Stomach smooth muscle (tissue), 2 donors: ENCODE measurements around the gene FBXL7.

Experiments
- H3K27ac ChIP-seq: one replicate; pipeline ENCODE4 v1.7.0; 2013; ENCODE audit warnings: mild to moderate bottlenecking, low read length, inconsistent platforms
- H3K27me3 ChIP-seq, 2 donors: one replicate each; pipeline ENCODE4 v1.7.0; 2013; ENCODE audit warnings: low read length in 2 of 2; ENCODE audit not compliant: insufficient read depth in 2 of 2, control insufficient read depth in 1 of 2
- H3K36me3 ChIP-seq, 2 donors: one replicate each; pipeline ENCODE4 v1.7.0; 2013; ENCODE audit warnings: low read length in 2 of 2; ENCODE audit not compliant: control insufficient read depth in 2 of 2, insufficient read depth in 2 of 2
- H3K4me1 ChIP-seq: one replicate; pipeline ENCODE4 v1.7.0; 2013; ENCODE audit warnings: low read length; ENCODE audit not compliant: control insufficient read depth, insufficient read depth
- H3K4me3 ChIP-seq, 2 donors: one replicate each; pipeline ENCODE4 v1.7.0; 2013; ENCODE audit warnings: low read length in 2 of 2
- H3K9ac ChIP-seq, 2 donors: one replicate each; pipeline ENCODE4 v1.7.0; 2013; ENCODE audit warnings: low read length in 2 of 2, mild to moderate bottlenecking in 1 of 2
- H3K9me3 ChIP-seq, 2 donors: one replicate each; pipeline ENCODE4 v1.7.0; 2013; ENCODE audit warnings: low read length in 2 of 2; ENCODE audit not compliant: control insufficient read depth in 2 of 2
- donor health status: healthy.
- donor health status: Pancreatic carcinoma.

Gene FBXL7

DNA sequence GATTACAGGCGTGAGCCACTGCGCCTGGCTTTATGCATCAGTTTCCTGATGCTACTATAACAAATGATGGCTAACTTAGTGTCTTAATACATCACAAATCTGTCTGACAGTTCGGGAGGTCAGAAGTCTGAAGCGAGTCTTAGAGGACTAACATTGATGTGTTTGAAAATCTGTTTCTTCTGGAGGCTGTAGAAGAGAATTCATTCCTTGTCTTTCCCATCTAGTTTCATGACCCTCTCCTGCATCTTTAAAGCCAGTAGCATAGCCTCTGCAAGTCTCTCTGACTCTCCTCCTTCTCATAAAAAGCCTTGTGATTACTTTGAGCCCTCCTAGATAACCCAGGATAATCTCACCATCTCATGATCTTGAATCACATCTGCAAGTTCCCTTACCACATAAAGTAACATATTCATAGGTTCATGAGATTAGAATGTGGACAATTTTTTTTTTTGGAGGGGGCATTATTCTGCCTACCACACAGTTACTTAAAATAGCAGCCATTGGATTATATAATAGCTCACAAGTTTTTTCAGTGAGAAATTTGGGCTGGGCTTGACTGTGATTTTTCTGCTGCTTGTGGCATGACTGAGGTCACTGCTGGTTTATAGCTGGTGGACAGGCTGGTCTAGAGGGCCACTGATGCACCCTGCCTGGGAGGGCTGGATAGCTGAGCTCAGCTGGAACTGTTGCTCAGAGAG, 134.8 kb downstream of the FBXL7 start:
- Histone ChIP-seq H3K9me3 (no peaks in the 10 kb centered on the region), H3K27me3 (no peaks in the 10 kb centered on the region), H3K27ac (no peak overlapping the region), H3K36me3 (no peaks in the 10 kb centered on the region), H3K4me3 (peak overlapping the region in 1 of 2 donors; percentile 17), H3K4me1 (peaks cover 4% of the 10 kb centered on the region), H3K9ac (no peak overlapping the region)

DNA sequence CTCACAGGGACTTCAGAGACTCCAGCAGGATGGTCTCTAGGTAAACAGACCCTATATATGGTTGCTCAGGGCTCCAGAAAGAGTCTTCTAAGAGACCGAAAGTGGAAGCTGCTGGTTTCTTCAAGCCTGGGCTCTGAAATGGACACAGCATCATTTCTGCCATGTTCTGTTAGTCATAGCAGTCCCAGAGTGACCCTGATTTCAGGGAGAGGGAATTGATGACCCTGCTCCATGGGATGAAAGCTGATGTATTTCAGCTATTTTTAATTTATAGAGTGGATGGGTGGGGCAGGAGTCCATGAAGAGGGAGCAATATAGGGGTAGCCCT, 135.3 kb downstream of the FBXL7 start:
- Histone ChIP-seq H3K9ac (no peak overlapping the region), H3K4me3 (peak overlapping the region in 1 of 2 donors; percentile 17), H3K27me3 (no peaks in the 10 kb centered on the region), H3K4me1 (peaks cover 4% of the 10 kb centered on the region), H3K9me3 (no peaks in the 10 kb centered on the region), H3K36me3 (no peaks in the 10 kb centered on the region), H3K27ac (no peak overlapping the region)

DNA sequence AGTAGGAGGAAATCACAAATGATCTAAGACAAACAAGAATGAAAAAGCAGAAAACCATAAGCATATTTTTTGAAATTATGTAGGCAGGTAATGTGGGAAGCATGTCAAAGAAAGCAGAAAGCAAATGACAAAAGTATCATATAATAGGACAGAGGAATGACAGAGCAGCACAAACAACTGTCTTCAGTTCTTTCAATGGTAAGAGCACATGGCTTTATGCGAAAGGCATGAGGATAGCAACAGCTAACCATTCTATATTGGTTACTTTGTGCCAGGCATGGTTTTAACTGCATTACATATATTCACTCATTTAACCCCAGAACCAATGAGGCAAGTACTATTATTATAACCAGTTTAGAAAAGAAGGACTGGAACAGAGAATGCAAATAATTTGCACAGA, 137.4 kb downstream of the FBXL7 start:
- Histone ChIP-seq H3K9me3 (no peaks in the 10 kb centered on the region), H3K27me3 (no peaks in the 10 kb centered on the region), H3K4me3 (no peak overlapping the region), H3K27ac (no peak overlapping the region), H3K4me1 (peaks cover 4% of the 10 kb centered on the region), H3K9ac (no peak overlapping the region), H3K36me3 (no peaks in the 10 kb centered on the region)

DNA sequence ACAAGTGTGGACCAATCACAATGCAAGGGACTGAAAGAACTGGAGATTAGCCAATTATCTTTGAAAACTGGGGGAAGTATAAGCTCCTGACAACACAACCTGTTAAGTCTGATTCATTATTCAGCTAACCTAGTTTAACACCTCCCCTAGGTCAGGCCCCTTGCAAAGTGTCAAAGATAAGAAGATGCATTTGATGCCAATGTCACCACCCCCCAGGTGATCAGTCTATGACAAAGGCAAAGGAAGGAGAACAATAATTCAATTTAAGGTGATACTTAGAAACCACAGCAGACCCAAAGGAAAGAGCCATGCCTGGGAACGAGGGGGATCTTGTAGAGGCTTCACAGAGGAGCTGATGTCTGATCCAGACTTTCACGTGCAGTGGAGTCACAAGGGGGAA, 137.9 kb downstream of the FBXL7 start:
- no peaks in the 10 kb centered on the region for H3K27me3 ChIP-seq
- no peaks in the 10 kb centered on the region for H3K36me3 ChIP-seq
- H3K4me1 ChIP-seq: peaks cover 4% of the 10 kb centered on the region
- no peak overlapping the region for H3K4me3 ChIP-seq
- no peak overlapping the region for H3K27ac ChIP-seq
- no peaks in the 10 kb centered on the region for H3K9me3 ChIP-seq
- no peak overlapping the region for H3K9ac ChIP-seq

DNA sequence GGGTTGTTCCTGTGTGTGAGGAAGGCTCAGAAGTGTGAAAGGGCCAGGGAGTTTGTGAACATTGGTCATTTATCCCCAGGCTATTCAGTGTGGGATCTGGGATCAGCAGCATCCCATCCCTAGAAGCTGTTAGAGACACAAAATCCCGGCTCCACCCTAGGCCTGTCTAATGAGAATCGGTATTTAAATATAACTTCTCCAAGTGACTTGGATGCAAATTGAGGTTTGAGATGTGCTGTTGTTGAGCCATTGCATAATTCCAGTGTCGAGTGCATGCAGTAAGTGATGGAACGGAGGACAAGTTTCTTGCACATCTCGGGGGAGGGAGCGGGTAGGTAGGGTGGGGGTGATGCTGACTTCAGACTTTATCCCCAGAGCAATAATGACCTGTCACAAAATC, 138.3 kb downstream of the FBXL7 start:
- H3K36me3 ChIP-seq: no peaks in the 10 kb centered on the region
- H3K9ac ChIP-seq: no peak overlapping the region
- no peak overlapping the region for H3K4me3 ChIP-seq
- no peaks in the 10 kb centered on the region for H3K9me3 ChIP-seq
- peaks cover 4% of the 10 kb centered on the region for H3K4me1 ChIP-seq
- no peak overlapping the region for H3K27ac ChIP-seq
- no peaks in the 10 kb centered on the region for H3K27me3 ChIP-seq

DNA sequence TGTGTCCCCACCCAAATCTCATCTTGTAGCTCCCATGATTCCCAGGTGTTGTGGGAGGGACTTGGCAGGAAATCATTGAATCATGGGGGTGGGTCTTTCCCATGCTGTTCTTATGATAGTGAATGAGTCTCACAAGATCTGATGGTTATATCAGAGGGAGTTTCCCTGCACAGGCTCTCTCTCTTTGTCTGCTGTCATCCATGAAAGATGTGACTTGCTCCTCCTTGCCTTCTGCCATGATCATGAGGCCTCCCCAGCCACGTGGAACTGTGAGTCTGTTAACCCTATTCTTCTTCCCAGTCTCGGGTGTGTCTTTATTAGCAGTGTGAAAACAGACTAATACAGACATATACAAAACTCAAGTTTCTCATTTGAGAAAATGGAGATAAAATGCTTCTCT, 139.3 kb downstream of the FBXL7 start:
- Histone ChIP-seq H3K27me3 (no peaks in the 10 kb centered on the region), H3K27ac (no peak overlapping the region), H3K4me1 (peaks cover 4% of the 10 kb centered on the region), H3K4me3 (no peak overlapping the region), H3K9ac (no peak overlapping the region), H3K36me3 (no peaks in the 10 kb centered on the region), H3K9me3 (no peaks in the 10 kb centered on the region)

DNA sequence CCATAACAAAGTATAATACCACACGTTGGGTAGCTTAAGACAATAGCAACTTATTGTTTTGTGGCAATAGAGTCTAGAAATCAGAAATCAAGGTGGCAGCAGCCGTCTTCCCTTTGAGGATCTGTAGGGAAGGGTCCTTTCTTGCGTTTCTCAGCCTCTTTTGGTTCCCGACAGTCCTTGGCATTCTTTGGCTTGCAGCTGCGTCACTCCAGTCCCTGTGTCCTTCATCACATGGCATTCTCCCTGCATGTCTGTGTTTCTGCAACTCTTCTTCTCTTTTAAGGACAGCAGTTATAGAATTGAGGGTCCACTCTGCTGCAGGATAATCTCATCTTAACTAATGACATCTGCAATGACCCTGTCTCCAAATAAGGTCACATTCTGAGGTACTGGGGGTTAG, 140.1 kb downstream of the FBXL7 start:
- H3K4me1 ChIP-seq: peaks cover 4% of the 10 kb centered on the region
- H3K27me3 ChIP-seq: no peaks in the 10 kb centered on the region
- H3K36me3 ChIP-seq: no peaks in the 10 kb centered on the region
- H3K9ac ChIP-seq: no peak overlapping the region
- no peak overlapping the region for H3K4me3 ChIP-seq
- no peaks in the 10 kb centered on the region for H3K9me3 ChIP-seq
- no peak overlapping the region for H3K27ac ChIP-seq

DNA sequence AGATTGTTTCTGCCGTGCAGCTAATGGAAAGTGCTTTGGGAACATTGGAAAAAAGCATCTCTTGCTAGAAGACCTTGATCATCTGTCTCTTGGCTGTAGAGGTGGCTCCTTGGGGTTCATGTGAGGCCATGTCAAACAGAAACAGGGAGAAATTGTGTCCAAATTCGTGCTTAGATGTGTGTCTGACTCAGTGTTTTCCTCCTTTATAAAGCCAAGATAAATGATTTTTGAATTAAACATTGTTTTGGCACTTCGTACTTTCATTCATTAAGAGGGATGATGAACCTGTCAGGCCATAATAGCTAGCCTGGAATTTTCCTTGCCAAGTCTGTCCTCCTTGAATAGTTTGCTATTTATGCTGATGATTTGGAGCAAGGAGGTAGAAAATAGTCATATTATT, 143.8 kb downstream of the FBXL7 start:
- H3K9ac ChIP-seq: no peak overlapping the region
- H3K27ac ChIP-seq: no peak overlapping the region
- no peaks in the 10 kb centered on the region for H3K27me3 ChIP-seq
- H3K9me3 ChIP-seq: no peaks in the 10 kb centered on the region
- H3K4me1 ChIP-seq: peaks cover 2% of the 10 kb centered on the region
- H3K4me3 ChIP-seq: no peak overlapping the region
- no peaks in the 10 kb centered on the region for H3K36me3 ChIP-seq

DNA sequence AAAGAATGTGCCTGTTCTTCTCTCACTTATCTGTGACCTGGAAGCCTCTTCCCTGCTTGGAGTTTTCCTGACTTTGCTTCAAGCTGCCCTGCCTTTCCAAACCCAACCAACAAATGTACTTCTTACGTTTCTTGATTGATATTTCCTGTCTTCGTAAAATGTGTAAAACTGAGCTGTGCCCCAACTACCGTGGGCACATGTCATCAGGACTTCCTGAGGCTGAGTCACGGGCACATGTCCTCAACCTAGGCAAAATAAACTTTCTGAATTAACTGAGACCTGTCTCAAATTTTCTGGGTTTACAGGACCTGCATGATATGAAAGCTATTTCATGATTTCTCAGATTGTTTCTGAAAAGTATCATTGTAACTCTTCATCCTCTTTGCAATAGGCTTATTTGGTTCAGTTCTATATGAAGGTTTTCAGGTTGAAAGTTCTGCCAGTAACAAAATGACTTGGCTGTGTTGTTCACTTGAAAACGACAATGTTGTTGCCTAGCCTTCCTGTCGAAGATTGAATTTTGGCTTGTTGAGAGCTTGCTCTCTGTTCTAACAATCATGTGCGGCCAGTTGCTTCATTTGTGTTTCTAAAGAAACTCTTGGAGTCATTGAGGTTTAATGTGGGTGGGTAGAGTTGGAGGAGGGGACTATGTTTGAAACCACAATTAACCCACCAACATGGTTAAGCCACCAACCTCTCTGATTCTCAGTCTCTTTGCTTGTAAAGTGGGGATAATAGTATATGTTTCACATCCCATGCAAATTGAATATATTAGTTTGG, 145.6 kb downstream of the FBXL7 start:
- no peaks in the 10 kb centered on the region for H3K27me3 ChIP-seq
- no peak overlapping the region for H3K27ac ChIP-seq
- no peaks in the 10 kb centered on the region for H3K36me3 ChIP-seq
- H3K9me3 ChIP-seq: no peaks in the 10 kb centered on the region
- no peak overlapping the region for H3K4me3 ChIP-seq
- H3K9ac ChIP-seq: no peak overlapping the region
- H3K4me1 ChIP-seq: peaks cover 2% of the 10 kb centered on the region

DNA sequence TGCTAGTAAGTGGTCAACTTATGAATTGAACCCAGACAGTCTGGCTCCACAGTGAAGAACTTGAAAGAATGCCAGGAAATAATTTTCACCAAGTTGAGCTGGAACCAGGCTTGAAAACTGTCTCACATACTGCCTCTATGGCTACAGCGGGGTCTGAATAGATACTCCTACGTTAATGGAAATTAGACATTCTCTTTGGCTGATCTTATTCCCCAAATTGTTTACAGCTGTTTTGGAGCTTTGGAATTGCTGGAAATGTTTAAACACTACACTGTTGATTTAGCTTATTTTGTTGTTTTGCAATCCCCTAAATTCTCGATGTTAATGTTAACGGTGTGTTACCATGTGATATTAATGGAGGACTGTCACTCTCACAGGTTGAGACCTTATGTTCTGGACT, 146.4 kb downstream of the FBXL7 start:
- peaks cover 2% of the 10 kb centered on the region for H3K4me1 ChIP-seq
- H3K36me3 ChIP-seq: no peaks in the 10 kb centered on the region
- H3K27ac ChIP-seq: no peak overlapping the region
- H3K27me3 ChIP-seq: no peaks in the 10 kb centered on the region
- H3K9me3 ChIP-seq: no peaks in the 10 kb centered on the region
- H3K9ac ChIP-seq: no peak overlapping the region
- H3K4me3 ChIP-seq: no peak overlapping the region

DNA sequence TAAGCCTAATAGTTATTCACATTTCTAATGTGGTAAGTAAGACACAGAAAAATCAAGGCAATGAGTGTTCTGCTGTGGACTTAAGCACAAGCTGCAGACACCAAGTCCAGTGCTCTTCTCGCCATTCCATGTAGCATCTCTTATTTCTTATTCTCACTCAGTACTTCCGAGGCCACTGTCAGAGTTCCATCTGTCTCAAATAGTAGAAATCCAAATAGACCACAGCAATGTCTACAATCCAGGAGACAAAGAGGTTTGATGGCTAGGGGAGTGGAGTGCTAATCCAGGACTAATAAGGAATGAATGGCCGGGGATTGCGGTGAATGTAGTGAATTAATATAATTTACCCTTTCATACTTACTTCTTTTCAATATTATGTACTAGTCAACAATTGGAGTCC, 147.3 kb downstream of the FBXL7 start:
- Histone ChIP-seq H3K27me3 (no peaks in the 10 kb centered on the region), H3K4me3 (no peak overlapping the region), H3K4me1 (peaks cover 2% of the 10 kb centered on the region), H3K27ac (no peak overlapping the region), H3K36me3 (no peaks in the 10 kb centered on the region), H3K9me3 (no peaks in the 10 kb centered on the region), H3K9ac (no peak overlapping the region)
